Coronary artery (tissue), 2 donors: ENCODE data around the gene PDE4A.
"Not testable (repeated sequence)": the region's sequence is repeated elsewhere in the genome, so short reads cannot be mapped to it uniquely, and the experiment has no call there.

Source experiments
- DNase-seq: peaks from one replicate; pipeline ENCODE4 v3.0.0-alpha.2; 2017; ENCODE audit warnings: low spot score
- H3K27ac ChIP-seq, 2 donors: fragments of 200-600 bp; sonication (generic); one replicate each; pipeline ENCODE4 v1.5.1; 2016 to 2019
- H3K4me3 ChIP-seq: fragments of 200-600 bp; sonication (generic); 2 replicates; pipeline ENCODE4 v1.5.1; 2016; ENCODE audit warnings: mild to moderate bottlenecking, moderate library complexity
- CTCF ChIP-seq: fragments of 200-600 bp; sonication (generic); IDR thresholded peaks from one replicate; pipeline ENCODE4 v1.5.1; 2019; ENCODE audit warnings: antibody characterized with exemption

PDE4A gene

GRCh38 chr19:10420444-10421239 lies at the start of gene PDE4A:
PDE4A (plus strand) TSS chr19:10420538; CDS start chr19:10420765, 227 bp downstream.
- DNase-seq, result no peak
- Histone ChIP-seq H3K4me3 (peak within 1 kb of the TSS; percentile 64), H3K27ac (no peak within 1 kb of the TSS)
- TF ChIP-seq CTCF, result no peak

DNA sequence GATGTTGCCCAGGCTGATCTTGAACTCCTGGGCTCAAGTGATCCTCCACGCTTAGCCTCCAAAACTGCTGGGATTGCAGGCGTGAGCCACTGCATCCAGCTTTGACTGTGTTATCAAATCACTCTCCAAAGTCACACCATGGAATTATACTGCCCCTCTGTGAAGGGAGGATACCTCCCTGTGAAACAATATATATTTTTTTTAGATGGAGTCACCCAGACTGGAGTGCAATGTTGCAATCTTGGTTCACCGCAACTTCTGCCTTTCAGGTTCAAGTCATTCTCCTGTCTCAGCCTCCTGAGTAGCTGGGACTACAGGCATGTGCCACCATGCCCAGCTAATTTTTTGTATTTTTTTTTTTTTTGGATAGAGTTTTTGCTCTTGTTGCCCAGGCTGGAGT lies 47.6 kb upstream of the PDE4A start:
- DNase-seq, result no peak
- no peak for TF ChIP-seq CTCF
- Histone ChIP-seq H3K27ac (no peak overlapping the region), H3K4me3 (no peak overlapping the region)

DNA sequence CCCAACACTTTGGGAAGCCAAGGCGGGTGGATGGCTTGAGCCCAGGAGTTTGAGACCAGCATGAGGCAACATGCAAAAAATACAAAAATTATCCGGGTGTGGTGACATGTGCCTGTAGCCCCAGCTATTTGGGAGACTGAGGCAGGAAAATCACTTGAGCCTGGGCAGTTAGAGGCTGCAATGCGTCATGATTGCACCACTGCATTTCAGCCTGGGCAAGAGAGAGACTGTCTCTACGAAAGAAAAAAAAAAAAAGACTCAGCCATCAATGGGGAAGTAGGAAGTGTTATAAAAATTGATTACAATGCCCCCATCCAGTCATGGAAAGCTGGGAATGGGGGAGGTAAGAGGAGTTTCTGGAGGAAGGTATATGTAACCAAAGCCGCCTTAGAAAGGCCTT lies 45.4 kb upstream of the PDE4A start:
- no peak for DNase-seq
- H3K27ac ChIP-seq, result no peak overlapping the region
- TF ChIP-seq CTCF, result no peak
- no peak overlapping the region for H3K4me3 ChIP-seq

- not testable (repeated sequence) for H3K27ac ChIP-seq, DNase-seq, H3K4me3 ChIP-seq
Observed at GRCh38 chr19:10377140-10377640, 43.1 kb upstream of the PDE4A start.

DNA sequence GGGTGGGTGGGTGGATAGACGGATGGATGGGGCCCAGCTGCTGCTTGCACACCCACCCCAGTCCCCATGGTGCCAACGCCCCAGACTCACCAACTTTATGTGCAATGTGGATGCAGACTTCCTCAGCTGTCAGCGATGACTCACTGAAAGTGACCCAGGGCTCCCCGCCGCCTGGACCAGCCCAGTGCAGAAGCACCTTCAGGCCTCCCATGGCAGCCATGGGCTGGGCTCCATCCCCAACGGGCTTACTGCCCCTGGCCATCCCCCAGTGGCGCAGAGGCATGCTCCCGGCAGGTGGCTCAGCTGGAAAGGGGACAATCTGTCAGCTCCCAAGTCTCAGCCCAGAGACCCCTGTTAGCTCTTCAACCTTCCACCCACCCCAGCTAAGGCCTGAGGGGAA lies 42.2 kb upstream of the PDE4A start:
- TF ChIP-seq CTCF, result no peak
- DNase-seq, result no peak
- Histone ChIP-seq H3K27ac (no peak overlapping the region), H3K4me3 (no peak overlapping the region)

DNA sequence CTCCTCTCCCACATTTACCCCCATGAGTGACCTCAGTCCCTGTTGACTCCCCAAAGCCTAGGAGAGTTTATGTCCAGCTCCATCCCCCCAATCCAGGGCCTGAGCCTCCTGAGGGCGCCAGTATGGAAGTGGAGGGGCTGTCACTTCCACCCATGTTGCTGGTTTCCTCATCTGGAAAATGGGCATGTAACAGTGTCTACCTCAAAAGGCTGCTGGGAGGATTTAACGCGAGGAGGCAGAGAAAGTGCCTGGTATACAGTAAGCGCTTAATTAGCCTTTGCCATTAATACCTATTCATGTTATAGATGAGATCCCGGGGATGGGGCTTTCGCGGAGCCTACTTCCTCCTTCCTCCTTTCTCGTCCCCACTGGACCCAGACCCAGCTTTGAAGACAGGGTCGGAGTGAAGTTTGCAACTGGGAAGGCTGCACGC lies 40.4 kb upstream of the PDE4A start:
- Histone ChIP-seq H3K4me3 (peak overlapping the region; percentile 99), H3K27ac (peak overlapping the region; percentile 83 to 93)
- DNase-seq, result no peak
- no peak for TF ChIP-seq CTCF

GRCh38 chr19:10380313-10381102 lies 39.8 kb upstream of the PDE4A start, which contains the start of gene TYK2:
TYK2 (minus strand) TSS chr19:10380572; CDS start chr19:10378406, 2,166 bp downstream.
- peak within 1 kb of the TSS; percentile 83 to 93 for H3K27ac ChIP-seq
- peak within 1 kb of the TSS; percentile 99 for H3K4me3 ChIP-seq
- DNase-seq, result peak; percentile 98
- no peak for TF ChIP-seq CTCF

GRCh38 chr19:10383223-10383499 lies 37.2 kb upstream of the PDE4A start:
- DNase-seq, H3K27ac ChIP-seq, H3K4me3 ChIP-seq: not testable (repeated sequence)
